ENCODE results near the gene SERPINE2. TPM values are rescaled to one million over a fixed set of nuclear protein-coding genes. Genes with fewer than 3 reads are reported as not detected.

Gene SERPINE2
- total and polyA plus RNA-seq, 2 experiments from 2014 or later = 1,864 to 5,355 TPM

- Histone ChIP-seq H3K27ac (no peak overlapping the region), H3K4me1 (ENCODE audit: insufficient read depth) (no peaks in the 10 kb centered on the region), H2AFZ (no peak overlapping the region), H3K36me3 (ENCODE audit: low read depth) (no peaks in the 10 kb centered on the region), H3K9me3 (ENCODE audit: low read depth) (no peaks in the 10 kb centered on the region), H3K9ac (no peak overlapping the region), H3K79me2 (ENCODE audit: insufficient read depth) (peaks cover 18% of the 10 kb centered on the region), H3K4me2 (ENCODE audit: unreplicated experiment) (no peak overlapping the region), H3K9me2 (ENCODE audit: insufficient read depth) (no peaks in the 10 kb centered on the region), H3F3A (ENCODE audit: insufficient read depth) (no peaks in the 10 kb centered on the region), H3K4me3 (no peak overlapping the region), H4K20me1 (ENCODE audit: insufficient read depth) (no peaks in the 10 kb centered on the region), H3K27me3 (replicated peaks; ENCODE audit: insufficient read depth) (no peaks in the 10 kb centered on the region)
- no peak for DNase-seq
- WGBS, 2 experiments (ENCODE audit: low coverage in 1 of 2, low lambda C conversion rate in 2 of 2, missing lambda C conversion rate in 2 of 2) = 77 to 80% methylated on average over 3 of the region's 3 CpGs
- TF ChIP-seq EZH2 (IDR thresholded peaks at IDR 0.05; ENCODE audit: insufficient read depth, poor library complexity, severe bottlenecking) (no peak), EZH2phosphoT487 (IDR thresholded peaks at IDR 0.05; ENCODE audit: insufficient read depth, low read depth) (no peak)
- in situ Hi-C loops (cut with MboI) = no loop called here
These were observed 89.7 kb downstream of the SERPINE2 start for GRCh38 chr2:223949241-223949840.

- in situ Hi-C loops (cut with MboI) = no loop called here
- H3F3A ChIP-seq (ENCODE audit: insufficient read depth) = peaks cover 13% of the 10 kb centered on the region
- 34% methylated on average over 5 of the region's 5 CpGs for WGBS, 2 experiments (ENCODE audit: low coverage in 1 of 2, low lambda C conversion rate in 2 of 2, missing lambda C conversion rate in 2 of 2)
- peaks cover 33% of the 10 kb centered on the region for H3K79me2 ChIP-seq (ENCODE audit: insufficient read depth)
- no peak for DNase-seq
- no peak overlapping the region for H2AFZ ChIP-seq
- H3K27ac ChIP-seq = no peak overlapping the region
- H3K27me3 ChIP-seq (replicated peaks; ENCODE audit: insufficient read depth) = no peaks in the 10 kb centered on the region
- peaks cover 10% of the 10 kb centered on the region for H3K4me1 ChIP-seq (ENCODE audit: insufficient read depth)
- no peak overlapping the region for H3K9ac ChIP-seq
- H3K4me3 ChIP-seq = no peak overlapping the region
- no peak for TF ChIP-seq EZH2 (IDR thresholded peaks at IDR 0.05; ENCODE audit: insufficient read depth, poor library complexity, severe bottlenecking)
- TF ChIP-seq EZH2phosphoT487 (IDR thresholded peaks at IDR 0.05; ENCODE audit: insufficient read depth, low read depth) = no peak
- H3K9me3 ChIP-seq (ENCODE audit: low read depth) = no peaks in the 10 kb centered on the region
- no peaks in the 10 kb centered on the region for H3K36me3 ChIP-seq (ENCODE audit: low read depth)
- no peak overlapping the region for H3K4me2 ChIP-seq (ENCODE audit: unreplicated experiment)
- H3K9me2 ChIP-seq (ENCODE audit: insufficient read depth) = no peaks in the 10 kb centered on the region
- no peaks in the 10 kb centered on the region for H4K20me1 ChIP-seq (ENCODE audit: insufficient read depth)
These were observed 91.3 kb downstream of the SERPINE2 start for GRCh38 chr2:223947711-223948205.

DNA sequence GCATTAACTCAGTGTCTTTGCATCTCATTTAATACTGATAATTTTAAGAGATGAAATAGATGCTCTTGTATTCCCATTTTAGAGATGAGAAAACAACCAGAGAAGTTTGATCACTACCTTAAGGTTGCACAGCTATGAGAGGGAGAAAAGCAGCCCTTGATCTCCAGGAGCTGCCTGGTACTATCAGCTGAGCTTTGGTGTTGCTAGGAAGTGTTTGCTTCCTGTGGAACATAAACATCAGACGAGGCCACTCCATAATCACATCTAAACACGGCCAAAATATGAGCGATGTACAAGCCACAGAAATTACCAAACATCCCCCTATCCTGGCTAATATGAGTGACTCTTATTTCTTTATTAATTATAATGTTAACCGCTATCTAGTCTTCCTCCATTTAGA lies 93.3 kb downstream of the SERPINE2 start:
- Histone ChIP-seq H3K4me3 (peak overlapping the region; percentile 97), H3K9me2 (ENCODE audit: insufficient read depth) (no peaks in the 10 kb centered on the region), H3K4me2 (ENCODE audit: unreplicated experiment) (peak overlapping the region; percentile 70), H3K4me1 (ENCODE audit: insufficient read depth) (peaks cover 19% of the 10 kb centered on the region), H2AFZ (peak overlapping the region; percentile 70), H4K20me1 (ENCODE audit: insufficient read depth) (no peaks in the 10 kb centered on the region), H3K27ac (no peak overlapping the region), H3K9me3 (ENCODE audit: low read depth) (no peaks in the 10 kb centered on the region), H3K36me3 (ENCODE audit: low read depth) (no peaks in the 10 kb centered on the region), H3F3A (ENCODE audit: insufficient read depth) (peaks cover 24% of the 10 kb centered on the region), H3K27me3 (replicated peaks; ENCODE audit: insufficient read depth) (no peaks in the 10 kb centered on the region), H3K79me2 (ENCODE audit: insufficient read depth) (peaks cover 38% of the 10 kb centered on the region), H3K9ac (peak overlapping the region; percentile 91)
- TF ChIP-seq EZH2phosphoT487 (IDR thresholded peaks at IDR 0.05; ENCODE audit: insufficient read depth, low read depth) (no peak), EZH2 (IDR thresholded peaks at IDR 0.05; ENCODE audit: insufficient read depth, poor library complexity, severe bottlenecking) (no peak)
- 78 to 85% methylated on average over 4 of the region's 4 CpGs for WGBS, 2 experiments (ENCODE audit: low coverage in 1 of 2, low lambda C conversion rate in 2 of 2, missing lambda C conversion rate in 2 of 2)
- DNase-seq = no peak
- in situ Hi-C loops (cut with MboI) = no loop called here

DNA sequence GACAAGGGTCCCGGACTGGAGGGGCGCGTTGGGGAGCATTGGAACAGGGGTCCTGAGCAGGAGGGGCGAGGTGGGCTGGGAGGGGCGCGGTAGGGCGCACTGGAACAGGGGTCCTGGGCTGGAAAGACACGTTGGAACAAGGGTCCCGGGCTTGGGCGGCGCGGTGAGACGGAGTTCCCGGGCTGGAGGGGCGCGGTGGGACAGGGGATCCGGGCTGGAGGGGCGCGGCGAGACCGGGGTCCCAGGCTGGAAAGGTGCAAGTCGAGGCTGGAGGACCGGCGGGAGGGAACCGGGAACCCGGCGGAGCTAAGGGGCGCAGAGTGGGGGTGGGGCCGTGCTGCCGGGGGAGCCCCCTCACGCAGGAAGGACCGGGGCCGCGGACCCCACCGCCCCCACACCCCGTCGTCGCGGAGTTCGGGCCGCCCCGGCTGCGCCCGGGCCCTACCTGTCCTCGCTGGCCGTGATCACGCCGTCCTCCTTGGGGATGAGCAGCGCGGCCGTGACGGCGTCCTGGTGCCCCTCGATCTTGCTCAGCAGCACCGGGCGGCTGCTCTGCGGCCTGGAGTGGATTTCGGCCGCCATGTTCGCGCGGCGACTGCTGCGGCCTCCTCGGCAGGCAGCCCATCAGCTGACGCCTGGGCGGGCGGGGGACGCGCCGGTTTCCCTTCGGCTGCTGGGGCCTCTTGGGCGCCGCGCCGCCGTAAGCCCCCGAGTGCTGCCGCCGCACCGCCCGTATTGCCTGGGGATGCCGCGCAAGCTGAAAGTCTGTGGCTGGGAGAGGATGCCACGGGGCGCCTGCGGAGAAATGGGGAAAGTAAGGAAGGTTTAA lies 94.2 kb downstream of the SERPINE2 start, which contains the start of gene WDFY1:
Gene WDFY1, minus strand, starts transcription at position 633 of the 829 bp plus-strand sequence. Its CDS starts 51 bp downstream, at position 582.
- Histone ChIP-seq H3K36me3 (ENCODE audit: low read depth) (no peaks in the 10 kb centered on the region), H2AFZ (peak within 1 kb of the TSS; percentile 70), H3K9ac (peak within 1 kb of the TSS; percentile 91), H3K4me1 (ENCODE audit: insufficient read depth) (peaks cover 19% of the 10 kb centered on the region), H3K9me3 (ENCODE audit: low read depth) (no peaks in the 10 kb centered on the region), H3K27ac (peak within 1 kb of the TSS; percentile 74), H4K20me1 (ENCODE audit: insufficient read depth) (no peaks in the 10 kb centered on the region), H3K27me3 (replicated peaks; ENCODE audit: insufficient read depth) (no peaks in the 10 kb centered on the region), H3F3A (ENCODE audit: insufficient read depth) (peaks cover 33% of the 10 kb centered on the region), H3K4me2 (ENCODE audit: unreplicated experiment) (peak within 1 kb of the TSS; percentile 97), H3K9me2 (ENCODE audit: insufficient read depth) (no peaks in the 10 kb centered on the region), H3K79me2 (ENCODE audit: insufficient read depth) (peaks cover 46% of the 10 kb centered on the region), H3K4me3 (peak within 1 kb of the TSS; percentile 97)
- DNase-seq = peak; percentile 96
- in situ Hi-C loops (cut with MboI) = no loop called here
- TF ChIP-seq EZH2 (IDR thresholded peaks at IDR 0.05; ENCODE audit: insufficient read depth, poor library complexity, severe bottlenecking) (no peak), EZH2phosphoT487 (IDR thresholded peaks at IDR 0.05; ENCODE audit: insufficient read depth, low read depth) (no peak)
- 1% methylated on average over 44 to 87 of the region's 87 CpGs for WGBS, 2 experiments (ENCODE audit: low coverage in 1 of 2, low lambda C conversion rate in 2 of 2, missing lambda C conversion rate in 2 of 2)

Data from GM23248 (cell line).